RPMI7951 (cell line): ENCODE data around the gene KCNH2. TPM values are rescaled to one million over a fixed set of nuclear protein-coding genes. Genes with fewer than 3 reads are reported as not detected.

ENCODE experiments used
- DNase-seq: peaks from one replicate; pipeline ENCODE4 v3.0.0-alpha.2; 2012; ENCODE audit warnings: low read depth
- total RNA-seq: library from RNA; depleted of rRNA; stranded (reverse); fragments of >200 nt; shearing (Covaris generic); gene quantifications from 2 replicates; pipeline ENCODE4 v1.2.3, GENCODE V29; 2014

KCNH2 gene
- total RNA-seq, 1 experiment from 2014 or later = not detected

GRCh38 chr7:150961510-150962289 lies 16.4 kb downstream of the KCNH2 start:
- DNase-seq = no peak

GRCh38 chr7:150959739-150960734 lies 18.1 kb downstream of the KCNH2 start:
- DNase-seq = no peak

GRCh38 chr7:150959081-150959480 lies 19.0 kb downstream of the KCNH2 start:
- no peak for DNase-seq

GRCh38 chr7:150958597-150958996 lies 19.5 kb downstream of the KCNH2 start:
- no peak for DNase-seq

- no peak for DNase-seq
Measured at GRCh38 chr7:150958062-150958552, 20.0 kb downstream of the KCNH2 start.

- no peak for DNase-seq
Measured at GRCh38 chr7:150957133-150958020, 20.7 kb downstream of the KCNH2 start.

GRCh38 chr7:150956395-150957132 lies 21.6 kb downstream of the KCNH2 start:
- DNase-seq = no peak

GRCh38 chr7:150955519-150956394 lies 22.4 kb downstream of the KCNH2 start:
- DNase-seq = no peak

GRCh38 chr7:150954986-150955518 lies 23.1 kb downstream of the KCNH2 start:
- no peak for DNase-seq

GRCh38 chr7:150954201-150954985 lies 23.7 kb downstream of the KCNH2 start:
- DNase-seq = no peak

- DNase-seq = no peak
Measured at GRCh38 chr7:150953061-150953997, 24.8 kb downstream of the KCNH2 start.

- no peak for DNase-seq
Measured at GRCh38 chr7:150952331-150953050, 25.6 kb downstream of the KCNH2 start.

GRCh38 chr7:150951521-150951920 lies 26.6 kb downstream of the KCNH2 start:
- no peak for DNase-seq

- no peak for DNase-seq
Measured at GRCh38 chr7:150951181-150951520, 27.0 kb downstream of the KCNH2 start.

- DNase-seq = no peak
Measured at GRCh38 chr7:150950496-150951180, 27.5 kb downstream of the KCNH2 start.

GRCh38 chr7:150949971-150950491 lies 28.1 kb downstream of the KCNH2 start:
- no peak for DNase-seq
